AG04449 (cell line): ENCODE results near the gene DISP1.
A peak's percentile ranks its signal among the peaks of the same experiment; 100 is the strongest.

Source experiments
- CTCF ChIA-PET: fragments of 350-600 bp; formaldehyde crosslinking; extraction: SDS; loops from one replicate; lab custom pipeline; 2021; ENCODE audit warnings: antibody characterized with exemption; lab: Yijun Ruan, JAX
- POLR2A ChIA-PET: fragments of 400-600, 350-600 bp; formaldehyde crosslinking; extraction: SDS; loops from one replicate; lab custom pipeline; 2020; ENCODE audit warnings: antibody characterized with exemption, inconsistent platforms; lab: Yijun Ruan, JAX
- DNase-seq: peaks from one replicate; pipeline ENCODE4 v3.0.0-alpha.2; 2010; ENCODE audit warnings: low read depth, low spot score
- H3K4me3 ChIP-seq: 2 replicates; pipeline ENCODE4 v1.5.1; 2011; ENCODE audit warnings: low read depth, mild to moderate bottlenecking, control low read depth, low read length
- TF ChIP-seq, protein P1 (sequence below): IDR thresholded peaks from one replicate; pipeline ENCODE4 v1.5.1; 2011; ENCODE audit warnings: mild to moderate bottlenecking, moderate library complexity, low read length, control low read depth, inconsistent platforms; ENCODE audit not compliant: insufficient read depth; ENCODE audit errors: missing control alignments

DISP1 gene

DNA sequence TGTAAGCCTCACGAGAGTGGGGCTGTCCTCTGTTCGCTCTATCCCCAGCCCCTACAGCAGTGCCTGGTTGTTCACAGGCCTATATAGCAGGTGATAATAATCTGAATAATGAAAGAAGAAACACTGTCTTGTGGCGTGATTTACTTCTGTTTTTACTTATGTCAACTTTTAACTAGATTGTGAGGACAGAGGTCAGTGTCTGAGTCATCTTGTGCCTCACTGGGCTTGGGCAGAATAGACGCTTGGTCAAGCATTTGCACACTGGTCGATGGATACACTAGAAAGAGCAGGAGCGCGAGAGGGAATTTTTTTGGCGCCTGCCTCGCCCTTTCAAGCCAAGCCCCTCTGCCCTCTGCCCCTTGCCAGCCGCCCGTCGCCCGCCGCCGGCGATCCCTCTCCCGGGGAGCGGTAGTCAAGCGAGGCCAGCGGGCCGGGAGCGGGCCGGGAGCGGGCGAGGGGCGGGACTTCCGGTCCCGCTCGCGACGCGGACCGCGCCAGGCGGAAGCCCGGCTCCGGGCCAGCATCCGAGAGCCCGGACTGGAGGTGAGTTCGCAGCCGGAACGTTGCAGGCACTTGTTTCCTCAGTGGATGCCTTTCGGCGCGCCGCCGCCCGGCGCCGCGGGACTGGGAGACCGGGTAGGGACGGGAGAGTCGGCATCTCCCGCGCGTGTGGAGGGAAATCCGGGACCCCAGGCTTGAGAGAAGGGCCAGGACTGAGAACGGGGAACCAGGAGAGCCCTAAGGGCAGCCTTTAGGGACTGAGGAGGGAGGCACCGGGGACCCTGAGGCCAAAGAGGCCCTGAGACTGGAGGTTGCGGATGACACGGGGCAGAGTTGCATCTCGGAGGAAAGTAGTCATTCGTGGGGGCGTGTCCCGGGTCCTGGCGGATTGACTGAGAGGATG lies at the start of gene DISP1:
Gene DISP1, plus strand, starts transcription at position 504 of the 904 bp plus-strand sequence. CDS start 127,785 bp downstream, outside the sequence.
- peak within 1 kb of the TSS; percentile 77 for H3K4me3 ChIP-seq
- no peak for DNase-seq
- CTCF ChIA-PET = interaction anchor here (0.8 to 2.6 kb wide), 5 partner anchors 9 to 309 kb away, joined by 3 to 8 read pairs (median 4); no protein-coding TSS in a partner anchor
- TF ChIP-seq, protein P1, sequence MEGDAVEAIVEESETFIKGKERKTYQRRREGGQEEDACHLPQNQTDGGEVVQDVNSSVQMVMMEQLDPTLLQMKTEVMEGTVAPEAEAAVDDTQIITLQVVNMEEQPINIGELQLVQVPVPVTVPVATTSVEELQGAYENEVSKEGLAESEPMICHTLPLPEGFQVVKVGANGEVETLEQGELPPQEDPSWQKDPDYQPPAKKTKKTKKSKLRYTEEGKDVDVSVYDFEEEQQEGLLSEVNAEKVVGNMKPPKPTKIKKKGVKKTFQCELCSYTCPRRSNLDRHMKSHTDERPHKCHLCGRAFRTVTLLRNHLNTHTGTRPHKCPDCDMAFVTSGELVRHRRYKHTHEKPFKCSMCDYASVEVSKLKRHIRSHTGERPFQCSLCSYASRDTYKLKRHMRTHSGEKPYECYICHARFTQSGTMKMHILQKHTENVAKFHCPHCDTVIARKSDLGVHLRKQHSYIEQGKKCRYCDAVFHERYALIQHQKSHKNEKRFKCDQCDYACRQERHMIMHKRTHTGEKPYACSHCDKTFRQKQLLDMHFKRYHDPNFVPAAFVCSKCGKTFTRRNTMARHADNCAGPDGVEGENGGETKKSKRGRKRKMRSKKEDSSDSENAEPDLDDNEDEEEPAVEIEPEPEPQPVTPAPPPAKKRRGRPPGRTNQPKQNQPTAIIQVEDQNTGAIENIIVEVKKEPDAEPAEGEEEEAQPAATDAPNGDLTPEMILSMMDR = no peak
- POLR2A ChIA-PET = interaction anchor here (0.6 kb wide), 1 partner anchor 17 kb away, joined by 4 read pairs; no protein-coding TSS in a partner anchor

GRCh38 chr1:222767152-222767571 lies 47.7 kb upstream of the DISP1 start:
- H3K4me3 ChIP-seq = no peak overlapping the region
- CTCF ChIA-PET = interaction anchor here (1.1 to 1.5 kb wide), 3 partner anchors 27 to 357 kb away, joined by 3 to 5 read pairs (median 4); no protein-coding TSS in a partner anchor
- TF ChIP-seq, protein P1 = no peak
- POLR2A ChIA-PET = no interaction called here
- no peak for DNase-seq

DNA sequence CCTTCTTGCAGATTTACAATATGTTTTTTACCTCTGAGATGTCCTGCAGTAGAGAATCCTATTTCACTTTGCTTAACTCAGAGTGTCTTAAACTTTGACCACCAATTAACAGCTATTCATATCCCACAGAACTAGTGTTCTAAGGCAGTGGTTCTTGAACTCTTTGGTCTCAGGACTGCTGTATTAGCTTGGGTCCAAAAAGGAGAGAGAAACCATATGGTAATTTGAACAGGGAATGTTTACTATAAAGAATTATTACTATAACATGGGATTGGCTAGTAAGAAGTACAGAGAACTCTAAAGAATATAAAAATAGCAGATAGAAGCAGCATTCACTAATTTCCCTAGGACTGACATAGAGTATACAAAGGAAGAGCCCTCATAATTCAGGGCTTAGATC lies 46.2 kb upstream of the DISP1 start:
- TF ChIP-seq, protein P1 = no peak
- no peak for DNase-seq
- POLR2A ChIA-PET = no interaction called here
- H3K4me3 ChIP-seq = no peak overlapping the region
- CTCF ChIA-PET = no interaction called here

- no peak for DNase-seq
- TF ChIP-seq, protein P1 = no peak
- POLR2A ChIA-PET = no interaction called here
Observed at GRCh38 chr1:222769181-222769580, 45.7 kb upstream of the DISP1 start.

GRCh38 chr1:222769971-222770620 lies 44.7 kb upstream of the DISP1 start:
- POLR2A ChIA-PET = no interaction called here
- CTCF ChIA-PET = interaction anchor here (0.7 to 1.2 kb wide), 4 partner anchors 31 to 364 kb away, joined by 3 to 5 read pairs (median 4); no protein-coding TSS in a partner anchor
- no peak for DNase-seq
- H3K4me3 ChIP-seq = no peak overlapping the region
- TF ChIP-seq, protein P1 = no peak

More at GRCh38 chr1:222769181-222769580, 45.7 kb upstream of the DISP1 start:
- CTCF ChIA-PET = interaction anchor here (0.7 to 1.2 kb wide), 3 partner anchors 30 to 355 kb away, joined by 3 to 5 read pairs (median 3); no protein-coding TSS in a partner anchor
- no peak overlapping the region for H3K4me3 ChIP-seq

GRCh38 chr1:222772996-222773379 lies 41.9 kb upstream of the DISP1 start:
- no peak for DNase-seq
- ChIA-PET CTCF (interaction anchor here (0.8 to 1.0 kb wide), 2 partner anchors 317 to 351 kb away, joined by 3 to 5 read pairs; no protein-coding TSS in a partner anchor), POLR2A (no interaction called here)
- TF ChIP-seq, protein P1 = no peak
- no peak overlapping the region for H3K4me3 ChIP-seq
